SK-N-MC (cell line): ENCODE data around the gene SCML2.
A peak's percentile ranks its signal among the peaks of the same experiment; 100 is the strongest.
"Not testable (repeated sequence)": the region's sequence is repeated elsewhere in the genome, so short reads cannot be mapped to it uniquely, and the experiment has no call there.

Experiments used
- DNase-seq: peaks from one replicate; pipeline ENCODE4 v3.0.0-alpha.2; 2011; ENCODE audit warnings: low read depth, low spot score
- H3K27ac ChIP-seq: fragments of 200-600 bp; sonication (generic); 2 replicates; pipeline ENCODE4 v1.5.1; 2016; ENCODE audit warnings: mixed run types
- H3K36me3 ChIP-seq: fragments of 200-600 bp; sonication (generic); 2 replicates; pipeline ENCODE4 v1.6.1; 2017; ENCODE audit warnings: antibody characterized with exemption, low read length, mixed read lengths; ENCODE audit not compliant: insufficient read depth
- H3K4me3 ChIP-seq: fragments of 200-600 bp; sonication (generic); 2 replicates; pipeline ENCODE4 v1.5.1; 2016
- H3K9ac ChIP-seq: fragments of 200-600 bp; sonication (generic); 2 replicates; pipeline ENCODE4 v1.8.0; 2017; ENCODE audit warnings: mixed run types, mixed read lengths; ENCODE audit not compliant: insufficient read length
- H3K9me3 ChIP-seq: fragments of 200-600 bp; sonication (generic); 2 replicates; pipeline ENCODE4 v1.6.1; 2017; ENCODE audit warnings: low read depth, mild to moderate bottlenecking, antibody characterized with exemption, low read length, moderate library complexity, mixed read lengths
- EZH2 ChIP-seq: fragments of 200-600 bp; sonication (generic); IDR thresholded peaks from one replicate; pipeline ENCODE4 v1.6.1; 2017; ENCODE audit warnings: antibody characterized with exemption
- FOXP2 ChIP-seq: optimal IDR thresholded peaks from 2 replicates; pipeline ENCODE3; 2011; ENCODE audit warnings: mild to moderate bottlenecking, moderate library complexity; ENCODE audit not compliant: insufficient read depth; ENCODE audit errors: extremely low read length, control extremely low read depth
- POLR2AphosphoS5 ChIP-seq: IDR thresholded peaks from 2 replicates; pipeline ENCODE4 v1.6.1; 2012; ENCODE audit warnings: mild to moderate bottlenecking, low read depth, low read length, borderline replicate concordance

Gene SCML2

GRCh38 chrX:18290200-18290599 lies 64.3 kb downstream of the SCML2 start:
- Histone ChIP-seq H3K27ac (no peak overlapping the region), H3K9me3 (no peaks in the 10 kb centered on the region), H3K36me3 (no peaks in the 10 kb centered on the region), H3K4me3 (no peak overlapping the region), H3K9ac (no peak overlapping the region)
- no peak for DNase-seq
- TF ChIP-seq EZH2, result no peak
- no peak for TF ChIP-seq FOXP2
- TF ChIP-seq POLR2AphosphoS5, result no peak

DNA sequence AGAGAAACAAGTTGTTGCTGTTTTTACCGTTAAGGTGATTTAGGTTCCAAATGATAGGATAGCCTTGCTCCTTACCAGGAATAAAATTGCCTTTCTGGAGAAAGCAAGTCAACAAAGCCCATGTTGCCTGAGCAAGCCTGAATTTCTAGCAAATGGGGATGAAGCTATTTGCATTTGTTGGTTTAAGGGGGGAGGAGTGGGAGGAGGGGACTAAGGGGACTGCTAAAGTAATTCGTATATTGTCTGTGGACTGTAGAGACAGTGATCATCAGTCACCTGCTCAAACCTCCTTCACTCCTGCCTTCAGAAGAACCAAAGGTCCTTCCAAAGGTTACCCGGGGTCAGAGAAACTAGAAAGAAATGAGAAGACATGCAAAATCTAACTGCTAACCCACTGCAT lies 65.8 kb downstream of the SCML2 start:
- Histone ChIP-seq H3K9me3 (no peaks in the 10 kb centered on the region), H3K27ac (no peak overlapping the region), H3K9ac (no peak overlapping the region), H3K36me3 (no peaks in the 10 kb centered on the region), H3K4me3 (no peak overlapping the region)
- TF ChIP-seq EZH2 (no peak), POLR2AphosphoS5 (no peak), FOXP2 (no peak)
- no peak for DNase-seq

DNA sequence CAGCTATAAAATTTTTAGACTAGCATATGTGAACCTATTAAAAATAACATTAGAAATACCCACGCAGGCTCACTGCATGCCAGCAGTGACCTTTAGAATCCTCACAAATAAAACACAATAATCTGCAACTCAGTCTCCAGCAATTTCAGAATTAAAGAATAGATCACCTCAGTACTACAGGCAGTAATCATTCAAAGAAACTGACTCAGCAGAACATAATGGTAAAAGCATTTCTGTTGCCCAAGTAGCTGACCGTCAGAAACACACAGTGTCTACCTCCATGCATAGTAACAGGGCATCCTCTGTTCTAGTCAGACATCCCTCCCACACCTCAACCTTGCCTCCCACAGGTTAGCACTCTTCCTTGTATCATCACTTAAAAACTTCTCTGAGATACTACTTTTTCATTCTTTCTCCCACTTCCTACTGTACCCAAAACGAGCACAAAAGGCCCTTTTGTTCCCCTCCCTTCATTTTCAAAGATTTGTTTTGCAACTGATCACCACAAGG lies 68.1 kb downstream of the SCML2 start:
- Histone ChIP-seq H3K9ac (no peak overlapping the region), H3K36me3 (no peaks in the 10 kb centered on the region), H3K4me3 (no peak overlapping the region), H3K9me3 (no peaks in the 10 kb centered on the region), H3K27ac (no peak overlapping the region)
- no peak for DNase-seq
- TF ChIP-seq POLR2AphosphoS5, result no peak
- no peak for TF ChIP-seq EZH2
- TF ChIP-seq FOXP2, result no peak

DNA sequence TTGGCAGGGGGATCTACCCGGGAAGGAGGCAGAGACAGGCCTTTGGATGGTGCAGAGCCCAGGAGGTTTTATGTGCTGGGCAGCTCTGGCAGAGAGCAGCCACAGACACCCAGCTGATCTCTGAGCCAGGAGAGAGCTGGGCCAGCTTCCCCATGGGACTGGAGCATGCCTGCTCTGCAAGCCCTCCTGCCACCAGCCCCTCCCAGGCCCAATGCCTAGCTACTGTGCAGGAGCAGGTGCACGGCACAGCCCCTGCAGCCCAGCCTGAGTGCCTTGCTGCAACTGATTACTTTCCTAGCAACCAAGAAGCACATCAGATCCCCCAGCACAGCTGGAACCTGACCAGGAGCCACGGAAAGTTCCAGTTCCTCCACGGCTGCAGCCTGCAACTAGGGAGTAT lies 76.0 kb downstream of the SCML2 start:
- no peaks in the 10 kb centered on the region for H3K36me3 ChIP-seq
- no peaks in the 10 kb centered on the region for H3K9me3 ChIP-seq
- no peak overlapping the region for H3K9ac ChIP-seq
- no peak for TF ChIP-seq FOXP2
- TF ChIP-seq POLR2AphosphoS5, result no peak
- TF ChIP-seq EZH2, result no peak
- no peak overlapping the region for H3K27ac ChIP-seq
- DNase-seq, result no peak
- H3K4me3 ChIP-seq, result no peak overlapping the region

DNA sequence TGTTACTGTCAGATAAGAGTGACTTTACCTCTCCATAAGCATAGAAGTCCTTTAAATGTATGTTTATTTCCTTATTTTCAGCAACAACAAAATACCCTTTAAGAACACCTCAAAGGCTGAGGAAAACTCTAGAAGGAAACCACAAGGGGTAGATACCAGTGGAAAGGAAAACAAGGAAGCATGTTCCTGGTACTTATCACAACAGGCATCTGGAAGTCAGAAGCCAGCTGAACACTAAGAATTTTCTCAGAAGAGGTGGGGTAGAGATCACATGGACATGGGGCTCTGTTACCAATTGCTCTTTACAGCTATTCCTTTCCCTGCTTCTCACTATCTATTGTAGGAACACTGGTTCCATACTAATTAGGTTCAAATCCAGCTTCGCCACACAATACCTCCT lies 82.3 kb downstream of the SCML2 start:
- Histone ChIP-seq H3K9me3 (no peaks in the 10 kb centered on the region), H3K36me3 (no peaks in the 10 kb centered on the region), H3K4me3 (no peak overlapping the region), H3K9ac (no peak overlapping the region), H3K27ac (no peak overlapping the region)
- no peak for DNase-seq
- TF ChIP-seq EZH2 (no peak), POLR2AphosphoS5 (no peak), FOXP2 (no peak)

DNA sequence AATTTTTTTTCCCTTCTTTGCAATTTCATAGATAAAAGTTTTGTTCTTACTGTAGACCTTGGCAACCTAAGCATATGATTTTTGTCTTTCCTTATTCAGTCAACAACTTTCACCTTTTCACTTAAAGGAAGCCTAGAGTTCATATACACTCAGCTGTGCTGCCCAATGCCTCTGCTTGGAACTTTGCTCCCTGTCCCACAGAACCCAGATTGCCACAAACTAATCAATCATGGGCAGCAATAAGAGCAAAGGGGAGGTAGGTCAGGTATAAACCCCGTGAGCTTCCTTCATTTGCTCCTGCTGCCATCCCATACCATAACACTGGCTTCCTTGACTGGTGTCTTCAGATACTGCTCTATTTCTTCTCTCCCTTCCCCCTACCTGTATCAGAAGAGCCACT lies 82.8 kb downstream of the SCML2 start:
- TF ChIP-seq POLR2AphosphoS5, result no peak
- TF ChIP-seq FOXP2, result no peak
- no peak for TF ChIP-seq EZH2
- no peak for DNase-seq
- H3K9ac ChIP-seq, result no peak overlapping the region

DNA sequence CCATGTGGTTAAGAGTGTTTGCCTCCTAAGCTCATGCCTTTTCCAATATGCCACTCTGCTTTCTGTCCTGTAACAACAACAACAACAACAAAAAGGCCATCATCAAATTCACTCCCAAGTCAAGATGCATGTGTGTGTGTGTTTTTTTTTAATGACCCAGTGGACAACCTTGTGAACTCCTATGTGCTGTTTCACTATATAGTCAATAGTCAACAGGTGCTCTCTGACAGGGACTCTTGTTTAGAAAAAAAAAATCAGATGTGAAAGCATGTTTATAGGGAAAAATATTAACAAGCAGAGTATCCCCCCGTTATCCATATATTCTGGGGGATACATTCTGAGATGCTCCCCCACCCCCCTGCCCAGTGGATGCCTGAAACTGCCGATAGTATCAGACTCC lies 83.2 kb downstream of the SCML2 start:
- H3K36me3 ChIP-seq, result no peaks in the 10 kb centered on the region
- no peak overlapping the region for H3K27ac ChIP-seq
- H3K9ac ChIP-seq, result no peak overlapping the region
- H3K4me3 ChIP-seq, result no peak overlapping the region
- DNase-seq, result no peak
- TF ChIP-seq FOXP2 (no peak), POLR2AphosphoS5 (no peak), EZH2 (no peak)
- H3K9me3 ChIP-seq, result no peaks in the 10 kb centered on the region

More for the DNA sequence above, 82.8 kb downstream of the SCML2 start:
- Histone ChIP-seq H3K27ac (no peak overlapping the region), H3K36me3 (no peaks in the 10 kb centered on the region), H3K9me3 (no peaks in the 10 kb centered on the region), H3K4me3 (no peak overlapping the region)

GRCh38 chrX:18255059-18255458 lies 99.4 kb downstream of the SCML2 start:
- TF ChIP-seq FOXP2, result no peak
- TF ChIP-seq EZH2, result no peak
- TF ChIP-seq POLR2AphosphoS5, result no peak
- Histone ChIP-seq H3K36me3 (no peaks in the 10 kb centered on the region), H3K4me3 (no peak overlapping the region), H3K27ac (no peak overlapping the region), H3K9me3 (no peaks in the 10 kb centered on the region), H3K9ac (no peak overlapping the region)
- no peak for DNase-seq

DNA sequence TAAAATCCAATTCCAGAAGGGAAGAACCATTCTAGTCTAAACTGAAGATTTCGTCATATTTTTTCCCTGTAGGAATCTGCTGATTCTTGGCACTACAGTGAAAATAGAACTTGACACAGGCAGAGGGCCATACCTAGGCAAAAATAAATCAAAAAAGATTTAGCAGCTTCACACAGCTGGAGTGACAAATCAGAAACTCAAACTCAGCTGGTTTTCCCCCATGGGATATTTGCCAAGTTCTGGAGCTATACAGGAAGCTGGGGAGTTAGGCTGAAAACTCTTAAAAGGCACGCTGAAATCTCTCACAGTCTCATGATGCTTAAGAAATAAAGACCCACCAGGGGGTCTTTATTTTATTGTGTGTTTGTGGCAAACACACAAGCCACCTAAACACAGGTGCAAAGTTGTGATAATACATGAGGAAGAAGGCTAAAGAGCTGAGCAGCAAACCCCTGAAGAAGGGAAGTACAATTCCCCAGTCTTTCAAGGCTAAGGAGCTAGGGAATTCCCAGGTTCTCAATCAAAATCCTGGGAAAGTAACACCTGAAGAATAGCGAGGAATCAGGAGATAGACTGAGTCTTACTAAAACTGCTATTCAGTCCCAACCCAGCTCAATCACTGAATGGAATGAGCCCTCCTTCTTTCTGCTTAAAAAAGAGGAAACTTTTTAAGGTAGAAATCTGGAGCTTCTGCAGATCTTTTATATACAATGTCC lies 101.7 kb downstream of the SCML2 start:
- Histone ChIP-seq H3K27ac (no peak overlapping the region), H3K36me3 (peaks cover 2% of the 10 kb centered on the region), H3K9me3 (no peaks in the 10 kb centered on the region), H3K9ac (no peak overlapping the region), H3K4me3 (no peak overlapping the region)
- peak; percentile 20 for DNase-seq
- TF ChIP-seq EZH2 (no peak), POLR2AphosphoS5 (no peak), FOXP2 (no peak)

- H3K9me3 ChIP-seq, H3K9ac ChIP-seq, DNase-seq, H3K27ac ChIP-seq, H3K36me3 ChIP-seq, H3K4me3 ChIP-seq: not testable (repeated sequence)
Observed at GRCh38 chrX:18229646-18230045, 124.8 kb downstream of the SCML2 start.
